Testis (tissue), 3 donors: ENCODE measurements around the gene FHIT. TPM values are rescaled to one million over a fixed set of nuclear protein-coding genes. Genes with fewer than 3 reads are reported as not detected.

Source experiments
- DNase-seq: peaks from one replicate; pipeline ENCODE4 v3.0.0-alpha.2; 2019
- H3K27ac ChIP-seq, 2 donors: fragments of 200-600 bp; sonication (generic); one replicate each; pipeline ENCODE4 v1.5.1; 2019
- H3K27me3 ChIP-seq: fragments of 200-600 bp; sonication (generic); one replicate; pipeline ENCODE4 v1.5.1; 2019
- H3K36me3 ChIP-seq: fragments of 200-600 bp; sonication (generic); one replicate; pipeline ENCODE4 v1.5.1; 2017; ENCODE audit warnings: low read depth; ENCODE audit errors: missing control alignments
- H3K4me1 ChIP-seq: fragments of 200-600 bp; sonication (generic); one replicate; pipeline ENCODE4 v1.5.1; 2019
- H3K4me3 ChIP-seq, 2 donors: fragments of 200-600 bp; sonication (generic); one replicate each; pipeline ENCODE4 v1.5.1; 2017 to 2019
- H3K9me3 ChIP-seq: fragments of 200-600 bp; sonication (generic); one replicate; pipeline ENCODE4 v1.5.1; 2017
- CTCF ChIP-seq, 3 experiments: fragments of 450-650 bp in 2 of 3; fragments of 200-600 bp in 1 of 3; sonication (generic) in 1 of 3; IDR thresholded peaks; one replicate each; pipeline ENCODE4 v1.5.1; 2016 to 2019; ENCODE audit warnings: antibody characterized with exemption in 3 of 3, mild to moderate bottlenecking in 2 of 3, moderate library complexity in 1 of 3
- POLR2A ChIP-seq: fragments of 450-650 bp; IDR thresholded peaks from one replicate; pipeline ENCODE4 v1.6.1; 2017; ENCODE audit warnings: antibody characterized with exemption, mild to moderate bottlenecking, moderate library complexity
- whole genome bisulfite sequencing, 2 donors: methylation state at CpG; one replicate each; pipeline ENCODE4 v1.1.5; 2018; 5-methylcytosine and 5-hydroxymethylcytosine counted together
- intact Hi-C: fragments of 100-400 bp; cut with DNase I; formaldehyde crosslinking; loops from one replicate; pipeline ENCODE4 v1.15.1; 2023; ENCODE audit warnings: low total_unique reads
- polyA plus RNA-seq: library from polyadenylated mRNA; stranded (reverse); fragments of 350-450 nt; fragmentation: Illumina TruSeq; extraction: RNeasy Lipid Tissue Mini Kit (QIAGEN cat#74804); gene quantifications from one replicate; pipeline ENCODE4 v1.2.3, GENCODE V29; 2014; ENCODE audit warnings: low read depth, low replicate concordance; ENCODE audit not compliant: insufficient read depth
- total RNA-seq, 2 donors: library from RNA; depleted of rRNA; stranded (reverse); fragments of >200 nt; gene quantifications; one replicate each; pipeline ENCODE4 v1.2.3, GENCODE V29; 2016

FHIT gene
- total and polyA plus RNA-seq, 3 donors from 2014 or later, result 10.1 to 29.6 (median 15.5) TPM

DNA sequence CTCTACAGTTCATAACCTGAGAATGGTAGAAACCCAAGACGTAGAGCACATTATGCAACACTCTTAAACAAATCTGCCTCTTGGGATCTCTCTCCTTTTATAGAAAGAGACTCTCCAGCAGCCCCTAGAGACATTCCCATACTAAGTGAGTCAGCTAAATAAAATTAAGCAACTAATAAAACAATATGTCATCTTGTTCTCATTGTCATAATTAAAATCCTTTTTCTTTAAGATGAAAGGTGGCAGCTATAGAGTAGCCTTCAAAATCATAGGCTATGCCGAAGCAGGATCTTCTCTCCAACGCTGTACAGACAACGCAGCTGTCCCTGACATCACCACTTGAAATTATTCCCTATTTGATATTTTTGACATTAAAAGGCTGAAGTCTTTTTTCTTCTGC lies 790.0 kb downstream of the FHIT start:
- no peaks in the 10 kb centered on the region for H3K36me3 ChIP-seq
- no peaks in the 10 kb centered on the region for H3K27me3 ChIP-seq
- DNase-seq, result no peak
- no peak overlapping the region for H3K27ac ChIP-seq
- H3K4me1 ChIP-seq, result no peaks in the 10 kb centered on the region
- no peak for TF ChIP-seq CTCF (IDR thresholded peaks at IDR 0.05)
- no peak for TF ChIP-seq POLR2A
- no peaks in the 10 kb centered on the region for H3K9me3 ChIP-seq
- H3K4me3 ChIP-seq, result no peak overlapping the region
- intact Hi-C loops, result no loop called here
- WGBS, 2 donors, result 70 to 78% methylated on average over 4 of the region's 4 CpGs

- no peak for DNase-seq
- H3K27ac ChIP-seq, result no peak overlapping the region
- no peaks in the 10 kb centered on the region for H3K27me3 ChIP-seq
- TF ChIP-seq CTCF (IDR thresholded peaks at IDR 0.05) (no peak), POLR2A (no peak)
- no peaks in the 10 kb centered on the region for H3K36me3 ChIP-seq
- no peak overlapping the region for H3K4me3 ChIP-seq
- no peaks in the 10 kb centered on the region for H3K9me3 ChIP-seq
- intact Hi-C loops, result no loop called here
- H3K4me1 ChIP-seq, result no peaks in the 10 kb centered on the region
- 22 to 47% methylated on average over 2 of the region's 2 CpGs for WGBS, 2 donors
Measured at GRCh38 chr3:60456180-60456579, 795.1 kb downstream of the FHIT start.

DNA sequence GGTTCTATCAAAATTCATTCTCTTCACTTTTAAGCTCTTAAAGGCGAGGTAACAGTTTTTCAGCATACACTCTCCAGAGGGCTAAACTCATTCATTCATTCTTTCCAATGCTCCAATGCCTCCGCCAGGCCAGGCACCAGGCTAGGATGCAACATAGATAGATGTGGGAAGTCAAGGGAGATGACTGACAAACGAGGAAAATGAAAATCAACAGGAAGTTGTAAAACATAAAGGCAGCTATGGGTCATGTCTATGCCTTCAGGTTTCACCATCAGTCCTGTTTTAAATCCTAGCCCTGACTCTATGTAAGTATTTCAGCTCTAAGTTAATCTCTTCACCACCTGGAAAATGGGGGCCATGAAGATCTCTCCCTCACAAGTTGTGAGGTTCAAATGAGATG lies 797.9 kb downstream of the FHIT start:
- 77 to 85% methylated on average over 3 of the region's 3 CpGs for WGBS, 2 donors
- Histone ChIP-seq H3K4me3 (no peak overlapping the region), H3K27me3 (no peaks in the 10 kb centered on the region)

GRCh38 chr3:60448696-60449095 lies 802.6 kb downstream of the FHIT start:
- Histone ChIP-seq H3K36me3 (no peaks in the 10 kb centered on the region), H3K9me3 (no peaks in the 10 kb centered on the region), H3K27me3 (no peaks in the 10 kb centered on the region), H3K4me3 (no peak overlapping the region), H3K4me1 (no peaks in the 10 kb centered on the region), H3K27ac (no peak overlapping the region)
- WGBS, 2 donors, result 80 to 84% methylated on average over 3 of the region's 3 CpGs
- DNase-seq, result no peak
- TF ChIP-seq POLR2A (no peak), CTCF (IDR thresholded peaks at IDR 0.05) (no peak)
- intact Hi-C loops, result no loop called here

More for the DNA sequence above, 797.9 kb downstream of the FHIT start:
- no peaks in the 10 kb centered on the region for H3K9me3 ChIP-seq
- intact Hi-C loops, result no loop called here
- TF ChIP-seq CTCF (IDR thresholded peaks at IDR 0.05) (no peak), POLR2A (no peak)
- H3K4me1 ChIP-seq, result no peaks in the 10 kb centered on the region
- no peak overlapping the region for H3K27ac ChIP-seq
- DNase-seq, result no peak
- no peaks in the 10 kb centered on the region for H3K36me3 ChIP-seq

GRCh38 chr3:60445446-60445845 lies 805.8 kb downstream of the FHIT start:
- WGBS, 2 donors, result 57 to 58% methylated on average over 3 of the region's 3 CpGs
- Histone ChIP-seq H3K4me3 (no peak overlapping the region), H3K9me3 (no peaks in the 10 kb centered on the region)

More at GRCh38 chr3:60445446-60445845, 805.8 kb downstream of the FHIT start:
- H3K27ac ChIP-seq, result no peak overlapping the region
- DNase-seq, result no peak
- TF ChIP-seq CTCF (IDR thresholded peaks at IDR 0.05), result no peak
- no peak for TF ChIP-seq POLR2A
- intact Hi-C loops, result no loop called here
- no peaks in the 10 kb centered on the region for H3K27me3 ChIP-seq
- no peaks in the 10 kb centered on the region for H3K4me1 ChIP-seq
- H3K36me3 ChIP-seq, result no peaks in the 10 kb centered on the region
